ENCODE measurements around the gene ZNF165.
"Not testable (repeated sequence)": the region's sequence is repeated elsewhere in the genome, so short reads cannot be mapped to it uniquely, and the experiment has no call there.

The ZNF165 gene

DNA sequence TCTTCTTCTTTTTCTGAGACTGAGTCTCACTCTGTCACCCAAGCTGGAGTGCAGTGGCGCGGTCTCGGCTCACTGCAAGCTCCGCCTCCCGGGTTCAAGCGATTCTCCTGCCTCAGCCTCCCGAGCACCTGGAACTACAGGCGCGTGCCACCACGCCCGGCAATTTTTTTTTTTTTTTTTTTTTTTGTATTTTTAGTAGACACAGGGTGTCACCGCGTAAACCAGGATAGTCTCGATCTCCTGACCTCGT, at the start of gene ZNF165:
Gene ZNF165 (plus strand): TSS at position 188 of the 250 bp plus-strand sequence. CDS start 4,913 bp downstream, outside the sequence.
- DNase-seq: not testable (repeated sequence)

DNA sequence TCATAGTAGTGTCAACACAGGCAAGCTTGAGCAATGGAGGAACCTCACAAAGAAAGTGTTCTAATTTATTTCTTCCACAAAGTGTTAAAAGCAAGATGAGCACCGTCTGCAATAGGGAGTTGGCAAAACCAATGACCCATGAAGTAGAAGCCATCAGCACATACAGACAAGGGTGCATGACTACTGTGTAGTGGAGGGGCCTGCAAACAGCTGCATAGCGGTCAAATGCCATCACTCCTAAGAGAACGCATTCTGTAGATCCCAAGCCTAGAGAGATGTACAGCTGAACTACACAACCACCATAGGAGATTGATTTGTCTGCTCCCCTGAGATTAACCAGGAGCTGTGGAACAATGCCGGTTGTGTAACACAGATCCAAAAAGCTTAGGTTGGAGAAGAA, 26.8 kb upstream of the ZNF165 start:
- DNase-seq: no peak

DNA sequence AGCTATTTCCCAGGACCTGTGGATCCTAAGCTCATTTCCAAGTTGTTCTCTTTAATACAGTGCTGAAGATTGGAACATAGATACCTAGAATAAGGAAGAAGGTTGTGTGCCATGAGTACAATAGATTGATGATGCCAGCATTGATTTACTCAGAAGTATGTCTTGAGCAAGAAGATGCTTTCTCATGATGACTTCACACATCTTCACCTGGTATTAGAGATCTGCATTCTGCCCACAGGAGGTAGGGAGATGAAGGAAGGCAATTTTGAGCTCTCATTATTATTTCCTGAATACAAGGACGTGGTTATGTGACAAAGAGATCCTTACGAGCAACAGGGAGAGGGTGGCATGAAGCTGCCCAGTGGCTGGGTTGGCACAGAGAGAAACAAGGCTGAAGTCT, 20.0 kb upstream of the ZNF165 start:
- no peak for DNase-seq

DNA sequence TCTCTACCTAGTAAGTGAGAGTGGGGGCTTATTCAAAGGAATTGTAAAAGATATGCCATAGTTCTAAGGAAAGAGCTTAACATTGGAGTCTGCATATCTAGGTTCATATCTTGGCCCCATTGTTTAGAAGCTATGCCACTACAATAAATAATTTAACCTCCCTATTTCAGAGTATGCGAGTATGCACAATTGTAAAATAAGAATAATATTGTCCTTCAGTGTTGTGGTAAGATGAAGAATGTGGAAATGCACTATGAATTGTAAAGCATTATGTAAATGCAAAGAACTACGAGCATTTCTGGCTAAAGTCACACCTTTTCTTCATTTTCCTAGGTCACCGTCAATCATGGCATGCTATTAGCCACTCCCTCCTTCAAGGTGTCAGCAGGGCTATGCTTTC, 16.1 kb upstream of the ZNF165 start:
- DNase-seq: no peak

DNA sequence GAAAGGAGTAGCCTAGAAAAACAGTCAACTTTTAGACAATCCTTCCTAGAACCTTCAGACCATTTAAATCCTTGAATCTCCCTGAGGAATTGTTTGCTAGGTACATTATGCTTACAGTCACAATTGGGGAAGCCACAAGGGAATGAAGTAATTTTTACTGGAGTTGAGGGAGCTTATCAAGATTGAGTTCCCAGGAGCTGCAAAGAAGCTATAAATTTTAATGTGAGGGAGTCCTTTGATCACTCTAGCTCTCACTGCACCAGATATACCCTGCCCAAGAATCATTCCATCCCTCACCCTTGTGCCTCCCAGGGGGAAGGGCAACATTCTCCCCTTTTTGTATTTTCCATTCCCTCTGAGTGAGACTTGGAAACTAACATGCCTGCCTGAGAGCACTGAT, 12.3 kb upstream of the ZNF165 start:
- DNase-seq: no peak

DNA sequence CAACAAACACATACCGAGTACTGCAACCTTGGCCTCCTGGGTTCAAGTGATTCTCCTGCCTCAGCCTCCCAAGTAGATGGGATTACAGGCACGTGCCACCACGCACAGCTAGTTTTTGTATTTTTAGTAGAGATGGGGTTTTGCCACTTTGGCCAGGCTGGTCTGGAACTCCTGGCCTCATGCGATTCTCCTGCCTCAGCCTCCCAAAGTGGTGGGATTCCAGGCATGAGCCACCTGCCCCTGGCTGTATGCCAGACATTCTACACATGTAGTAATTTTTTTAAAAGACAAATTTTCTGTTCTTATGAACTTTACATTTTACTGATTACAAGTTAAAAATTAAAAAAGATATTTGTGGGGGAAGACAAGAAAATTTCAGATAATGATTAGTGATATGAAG, 9.4 kb upstream of the ZNF165 start:
- DNase-seq: not testable (repeated sequence)

DNA sequence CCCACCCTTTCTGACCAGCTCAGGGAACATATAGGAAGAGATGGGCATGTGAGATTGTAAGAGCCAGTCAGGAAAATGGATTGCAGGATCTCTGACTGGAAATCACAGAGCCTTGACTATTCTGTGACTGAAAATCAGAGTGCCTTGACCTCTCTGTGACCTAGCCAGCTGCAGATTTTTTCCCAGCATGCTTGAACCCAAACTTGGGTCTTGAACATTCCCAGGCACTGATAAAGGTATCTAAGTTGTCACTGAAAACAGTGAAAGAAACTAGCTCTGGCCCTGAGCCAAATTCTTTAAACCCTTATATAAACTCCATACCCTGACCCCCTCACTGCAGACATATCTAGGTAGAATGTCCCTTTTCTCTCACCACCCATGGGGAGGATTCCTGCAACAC, 2.3 kb upstream of the ZNF165 start:
- DNase-seq: no peak

DNA sequence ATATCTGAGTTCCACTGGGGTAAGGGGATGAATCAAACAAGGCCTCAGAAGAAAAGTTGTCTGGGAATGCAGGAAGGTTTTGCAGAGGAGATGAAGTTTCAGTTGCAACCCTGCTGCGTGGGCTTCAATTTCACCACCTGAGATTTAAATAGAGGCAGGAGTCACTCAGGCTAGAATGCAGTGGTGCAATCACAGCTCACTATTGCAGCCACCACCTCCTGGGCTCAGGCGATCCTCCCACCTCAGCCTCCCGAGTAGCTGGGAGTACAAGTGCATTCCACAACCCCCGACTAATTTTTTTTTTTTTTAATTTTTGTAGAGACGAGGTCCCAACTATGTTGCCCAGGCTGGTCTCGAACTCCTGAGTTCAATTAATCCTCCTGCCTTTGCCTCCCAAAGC, 1.5 kb upstream of the ZNF165 start:
- DNase-seq: no peak

DNA sequence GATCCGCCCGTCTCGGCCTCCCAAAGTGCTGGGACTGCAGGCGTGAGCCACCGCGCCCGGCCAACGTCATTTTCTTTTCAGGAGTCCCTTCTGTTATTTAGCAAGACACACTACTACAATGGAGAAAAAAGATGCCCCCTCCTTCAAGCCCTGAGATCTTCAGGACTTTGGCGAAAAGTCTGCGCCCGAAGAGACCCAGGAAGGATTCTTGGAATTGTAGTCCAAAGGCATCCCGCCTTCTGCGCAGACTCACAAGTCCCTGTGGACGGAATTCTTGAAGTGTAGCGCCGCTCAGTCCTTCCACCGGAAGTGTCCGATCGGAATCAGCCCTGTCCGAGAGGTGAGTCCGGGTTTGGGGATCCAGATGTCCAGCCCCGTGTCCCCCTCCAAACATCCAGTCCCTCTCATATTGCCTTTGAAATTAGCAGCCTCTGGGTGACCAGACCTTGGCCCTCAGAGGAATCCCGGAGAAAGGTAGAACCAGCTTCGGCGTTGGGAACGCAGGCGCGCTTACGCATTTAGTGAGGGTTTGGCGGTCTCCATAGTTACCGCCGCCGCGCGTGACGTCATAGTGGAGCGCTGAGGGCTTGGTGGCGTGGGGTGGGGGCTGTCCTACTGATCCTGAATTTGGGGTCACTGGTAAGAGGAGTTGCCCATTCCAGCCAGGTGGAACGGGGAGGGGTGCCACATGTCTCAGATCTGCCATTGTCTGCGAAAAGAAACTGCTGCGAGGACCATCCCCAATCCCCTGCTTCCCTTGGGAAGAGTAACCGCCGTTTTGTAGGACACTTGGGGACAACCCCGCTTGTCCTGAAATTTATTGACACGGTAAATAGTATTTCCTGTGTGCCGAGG, 490 bp downstream of the ZNF165 start:
- peak; percentile 88 for DNase-seq

DNA sequence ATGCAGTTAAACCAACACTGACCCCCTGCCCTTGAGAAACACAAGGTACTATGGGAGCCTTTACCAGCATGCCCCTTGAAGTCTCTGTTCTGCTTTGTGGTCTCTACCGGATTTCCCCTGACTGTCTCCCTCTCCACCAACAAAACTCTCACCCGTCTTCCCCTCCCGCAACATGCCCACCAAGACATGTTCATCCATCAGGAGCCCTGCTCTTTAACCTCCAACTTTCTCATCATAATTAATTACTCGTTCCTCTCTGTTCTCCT, 1.1 kb downstream of the ZNF165 start:
- DNase-seq: peak; percentile 18

DNA sequence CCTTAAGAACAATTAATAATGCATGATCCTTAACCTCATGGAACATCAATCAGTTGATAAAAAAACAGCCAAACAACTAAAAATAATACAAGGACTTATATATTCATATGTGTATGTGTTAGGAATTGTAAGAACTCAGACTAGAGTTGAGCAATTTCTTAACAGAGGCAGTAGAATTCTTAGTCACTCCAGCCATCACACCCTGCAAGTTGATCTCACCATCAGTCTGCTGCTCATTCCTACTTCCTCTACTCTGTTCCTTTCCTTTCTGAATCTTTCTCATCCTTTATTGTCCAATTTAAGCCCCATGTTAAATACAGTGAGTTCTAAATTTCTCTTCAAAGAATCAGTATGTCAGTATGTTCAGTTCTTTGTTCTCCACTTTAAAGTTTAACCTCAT, 2.6 kb downstream of the ZNF165 start:
- DNase-seq: no peak

DNA sequence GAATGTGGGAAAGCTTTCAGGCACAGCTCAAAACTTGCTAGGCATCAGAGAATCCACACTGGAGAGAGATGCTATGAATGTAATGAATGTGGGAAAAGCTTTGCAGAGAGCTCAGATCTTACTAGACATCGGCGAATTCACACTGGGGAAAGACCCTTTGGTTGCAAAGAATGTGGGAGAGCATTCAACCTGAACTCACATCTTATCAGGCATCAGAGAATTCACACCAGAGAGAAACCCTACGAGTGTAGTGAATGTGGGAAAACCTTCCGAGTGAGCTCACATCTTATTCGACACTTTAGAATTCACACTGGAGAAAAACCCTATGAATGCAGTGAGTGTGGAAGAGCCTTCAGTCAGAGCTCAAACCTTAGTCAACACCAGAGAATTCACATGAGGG, 8.7 kb downstream of the ZNF165 start:
- DNase-seq: no peak

DNA sequence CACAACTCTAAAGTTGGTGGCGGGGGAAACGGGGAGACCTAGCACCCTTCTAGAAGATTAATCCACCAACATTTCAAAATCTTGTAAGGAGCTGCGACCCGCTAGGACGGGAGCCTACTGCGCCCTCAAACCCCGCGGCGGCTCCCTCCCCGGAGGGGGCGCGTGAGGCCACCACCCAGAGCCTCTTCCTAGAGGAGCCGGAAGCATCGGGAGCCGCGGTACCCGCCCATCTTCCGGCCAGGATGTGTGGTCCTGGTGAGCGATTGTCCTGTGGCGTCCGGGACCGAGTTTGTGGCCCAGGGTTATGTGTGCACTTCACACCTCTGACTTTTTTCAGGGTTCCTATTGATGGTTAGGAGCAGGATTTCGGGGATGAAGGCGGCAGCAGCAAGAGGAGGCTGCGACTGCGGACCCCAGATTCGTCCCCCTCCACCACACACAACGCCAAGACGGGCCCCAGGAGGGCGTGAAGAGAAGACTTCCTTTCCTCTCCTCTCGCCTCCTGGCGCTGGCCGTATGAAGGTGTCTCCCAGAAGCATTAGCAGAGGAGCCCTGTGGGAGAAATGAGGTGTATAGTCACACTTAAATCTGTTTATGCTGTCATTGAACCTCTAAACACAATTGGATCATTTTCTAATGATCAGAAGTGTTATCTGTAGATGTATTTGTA, 10.7 kb downstream of the ZNF165 start:
- no peak for DNase-seq

DNA sequence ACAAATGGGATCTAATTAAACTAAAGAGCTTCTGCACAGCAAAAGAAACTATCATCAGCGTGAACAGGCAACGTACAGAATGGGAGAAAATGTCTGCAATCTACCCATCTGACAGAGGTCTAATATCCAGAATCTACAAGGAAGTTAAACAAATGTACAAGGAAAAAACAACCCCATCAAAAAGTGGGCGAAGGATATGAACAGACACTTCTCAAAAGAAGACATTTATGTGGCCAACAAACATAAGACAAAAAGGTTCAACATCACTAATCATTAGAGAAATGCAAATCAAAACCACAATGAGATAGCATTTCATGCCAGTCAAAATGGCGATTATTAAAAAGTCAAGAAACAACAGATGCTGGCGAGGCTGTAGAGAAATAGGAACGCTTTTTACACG, 21.9 kb downstream of the ZNF165 start:
- not testable (repeated sequence) for DNase-seq

DNA sequence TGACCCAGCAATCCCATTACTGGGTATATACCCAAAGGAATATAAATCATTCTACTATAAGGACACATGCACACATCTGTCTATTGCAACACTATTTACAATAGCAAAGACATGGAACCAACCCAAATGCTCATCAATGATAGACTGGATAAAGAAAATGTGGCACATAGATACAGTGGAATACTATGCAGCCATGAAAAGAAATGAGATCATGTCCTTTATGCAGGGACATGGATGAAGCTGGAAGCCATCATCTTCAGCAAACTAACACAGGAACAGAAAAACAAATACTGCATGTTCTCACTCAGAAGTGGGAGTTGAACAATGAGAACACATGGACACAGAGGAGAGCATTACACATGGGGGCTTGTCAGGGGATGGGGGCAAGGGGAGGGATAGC, 22.3 kb downstream of the ZNF165 start:
- not testable (repeated sequence) for DNase-seq

DNA sequence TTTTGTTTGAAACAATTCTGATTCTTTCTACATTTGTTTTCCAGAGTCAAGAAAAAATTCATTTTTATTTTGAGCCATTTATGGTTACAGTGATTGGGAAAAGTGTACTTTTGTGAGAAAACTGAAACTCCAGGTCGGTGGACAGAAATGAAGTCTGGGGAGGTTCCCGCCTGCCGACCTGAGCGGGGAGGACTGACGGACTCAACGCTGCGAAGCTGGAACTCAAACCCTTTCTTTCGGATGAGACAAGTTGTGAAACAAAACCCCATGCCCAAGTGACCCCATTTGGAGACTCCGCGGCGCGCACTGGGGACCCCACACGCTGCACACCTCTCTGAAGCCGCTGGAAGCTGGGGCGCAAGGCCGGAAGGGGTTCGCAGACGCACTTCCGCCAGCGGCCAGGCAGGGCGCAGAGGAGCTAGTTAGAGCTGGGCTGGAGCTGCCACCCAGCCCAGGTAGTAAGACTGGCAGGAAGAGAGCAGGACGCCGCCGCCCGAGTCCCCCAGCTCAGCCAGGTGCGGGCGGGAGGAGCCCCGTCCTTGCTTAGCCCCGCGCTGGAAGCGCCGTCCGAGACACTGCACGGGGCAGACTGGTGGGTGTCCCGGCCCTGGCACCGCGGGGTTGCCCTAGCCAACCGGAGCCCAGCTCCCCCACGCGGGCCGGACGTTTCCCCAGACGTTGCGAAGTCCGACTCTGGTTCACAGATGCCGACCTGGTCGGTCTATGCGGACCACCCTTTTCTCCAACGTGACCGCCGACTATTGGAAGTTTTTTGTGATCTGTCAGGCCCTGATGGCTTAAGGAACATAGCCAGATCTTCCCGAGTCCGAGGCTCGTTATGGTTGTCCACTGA, 24.2 kb downstream of the ZNF165 start:
- DNase-seq: peak; percentile 86

DNA sequence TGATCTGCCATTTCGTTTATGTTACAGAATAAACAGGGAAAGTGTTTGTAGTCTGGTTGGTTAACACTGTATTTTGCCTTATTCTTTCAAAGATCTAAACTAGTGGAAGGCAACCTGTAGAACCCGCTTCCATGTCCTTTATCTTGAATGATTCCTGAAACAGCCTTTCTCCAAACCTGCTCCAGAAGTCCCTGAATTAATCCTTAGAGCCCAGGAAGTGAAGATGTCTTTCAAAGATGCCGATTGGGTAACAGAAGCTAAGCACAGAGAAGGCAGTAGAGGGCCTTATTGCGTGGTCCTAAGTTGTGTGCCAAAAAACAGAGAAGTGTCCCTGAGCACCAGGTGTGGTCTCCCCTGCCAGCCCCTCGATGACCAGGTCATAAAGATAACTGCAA, 24.9 kb downstream of the ZNF165 start:
- DNase-seq: no peak

DNA sequence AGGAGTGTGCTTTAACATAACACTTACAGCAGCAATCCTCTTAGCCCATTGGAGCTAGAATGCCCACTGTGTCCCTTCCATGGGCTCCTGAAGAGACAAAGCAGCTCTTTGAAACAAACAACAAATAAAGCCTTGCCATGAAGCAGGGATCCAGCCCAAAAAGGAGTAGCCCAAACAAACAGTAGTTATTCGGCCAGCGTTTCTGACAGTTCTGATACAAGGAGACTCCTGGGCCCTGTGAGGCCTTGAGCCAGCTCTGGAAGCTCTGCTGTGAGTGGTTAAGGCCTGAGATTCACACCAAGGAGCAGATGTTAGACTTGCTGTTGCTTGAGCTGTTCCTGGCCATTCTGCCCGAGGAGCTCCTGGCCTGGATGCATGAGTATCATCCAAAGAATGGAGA, 27.1 kb downstream of the ZNF165 start:
- no peak for DNase-seq

DNA sequence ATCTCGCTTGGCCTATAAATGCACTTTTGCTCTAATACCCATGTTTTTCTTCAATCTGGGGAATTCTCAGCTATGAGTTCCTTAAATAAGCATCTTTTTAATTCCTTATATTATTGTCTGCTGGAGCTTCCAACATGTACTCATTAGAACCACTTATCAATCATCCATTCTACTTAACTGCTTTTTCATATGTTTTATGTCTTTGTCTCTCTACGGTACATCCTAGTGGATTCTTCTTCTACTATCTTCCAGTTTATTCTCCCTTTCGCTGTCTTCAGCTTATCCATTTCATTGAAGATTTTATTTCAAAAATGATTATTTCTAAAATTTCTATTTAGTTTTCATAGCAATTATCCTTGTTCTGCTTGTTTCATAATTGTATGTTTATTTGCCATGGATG, 31.6 kb downstream of the ZNF165 start:
- DNase-seq: no peak

DNA sequence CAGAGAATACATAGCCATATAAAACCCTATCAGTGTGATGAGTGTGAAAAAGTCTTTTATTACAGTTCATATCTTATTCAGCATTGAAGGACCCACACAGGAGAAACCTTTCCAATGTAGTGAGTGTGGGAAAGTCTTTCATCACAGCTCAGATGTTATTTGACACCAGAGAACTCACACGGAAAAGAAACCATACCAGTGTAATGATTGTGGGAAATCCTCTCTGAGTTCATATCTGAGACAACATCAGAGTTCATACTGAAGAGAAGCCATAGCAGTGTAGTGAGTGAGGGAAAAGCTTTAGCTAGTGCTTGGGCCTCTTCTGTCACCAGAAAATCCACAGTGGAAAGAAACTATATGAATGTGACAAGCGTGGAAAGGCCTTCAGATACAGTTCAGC, 35.4 kb downstream of the ZNF165 start:
- no peak for DNase-seq

DNA sequence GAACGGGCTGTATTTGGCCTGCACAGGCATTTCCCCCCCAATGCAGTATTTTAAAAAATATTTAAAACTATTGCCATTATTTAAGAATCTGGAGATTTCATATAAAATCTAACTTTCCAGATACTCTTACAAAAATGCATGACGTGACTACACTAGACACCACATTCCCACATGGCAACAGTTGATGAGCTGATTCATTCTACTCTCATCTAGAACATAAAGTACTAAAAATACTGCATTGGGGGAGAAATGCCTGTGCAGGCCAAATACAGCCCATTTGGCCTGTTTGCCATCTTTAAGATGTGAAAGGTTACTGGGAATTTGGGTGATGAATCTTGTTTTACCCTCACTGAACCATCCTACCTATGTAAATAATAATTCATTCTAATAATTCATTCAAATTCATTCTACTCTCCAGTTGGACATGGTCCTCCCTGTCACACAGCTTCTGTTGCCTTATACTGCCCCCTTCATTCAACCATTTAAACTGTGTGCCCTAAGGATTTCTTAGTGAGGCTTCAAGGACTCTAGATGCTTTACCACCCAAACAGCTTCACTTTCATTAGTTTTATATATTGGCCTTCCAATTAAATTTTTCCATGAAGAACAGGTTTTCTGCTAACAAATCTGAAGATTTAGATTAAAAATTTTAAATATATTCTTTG, 37.1 kb downstream of the ZNF165 start:
- DNase-seq: no peak

DNA sequence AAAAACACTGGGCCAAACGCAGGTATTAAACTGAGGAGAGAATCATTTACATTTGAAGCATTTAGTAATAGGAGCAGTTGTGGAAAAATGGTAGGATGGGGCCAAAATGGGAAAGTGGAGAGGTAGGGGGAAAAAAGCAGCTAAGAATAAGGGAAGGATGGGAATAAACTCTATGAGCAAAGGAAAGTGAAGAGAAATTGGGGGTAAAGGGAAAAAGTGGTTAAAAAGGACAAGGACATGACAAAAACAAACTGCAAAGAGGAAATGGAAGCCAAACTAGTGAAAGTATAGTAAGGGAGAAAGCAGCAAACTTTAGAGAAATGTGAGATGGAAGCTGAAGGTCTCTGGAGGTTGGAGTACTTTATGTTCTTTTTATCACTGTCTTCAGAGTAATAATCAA, 37.8 kb downstream of the ZNF165 start:
- DNase-seq: no peak

DNA sequence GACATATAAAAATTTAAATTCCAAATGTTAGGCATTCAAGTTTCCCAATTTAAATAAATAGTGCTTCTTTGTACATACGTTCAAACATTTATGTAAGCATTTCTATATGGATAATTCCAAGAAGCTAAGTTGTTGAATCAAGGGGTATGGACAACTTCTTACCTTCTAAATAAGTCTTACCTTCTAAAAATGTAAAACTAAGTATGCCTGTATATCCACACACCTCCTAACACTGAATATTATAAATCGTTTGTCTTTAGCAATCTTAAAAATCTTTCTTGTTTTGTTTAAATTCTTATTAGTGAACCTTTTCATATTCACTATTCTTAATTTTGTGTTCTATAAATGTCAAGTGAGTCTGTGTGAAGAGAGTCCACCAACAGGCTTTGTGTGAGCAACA, 41.5 kb downstream of the ZNF165 start:
- no peak for DNase-seq

DNA sequence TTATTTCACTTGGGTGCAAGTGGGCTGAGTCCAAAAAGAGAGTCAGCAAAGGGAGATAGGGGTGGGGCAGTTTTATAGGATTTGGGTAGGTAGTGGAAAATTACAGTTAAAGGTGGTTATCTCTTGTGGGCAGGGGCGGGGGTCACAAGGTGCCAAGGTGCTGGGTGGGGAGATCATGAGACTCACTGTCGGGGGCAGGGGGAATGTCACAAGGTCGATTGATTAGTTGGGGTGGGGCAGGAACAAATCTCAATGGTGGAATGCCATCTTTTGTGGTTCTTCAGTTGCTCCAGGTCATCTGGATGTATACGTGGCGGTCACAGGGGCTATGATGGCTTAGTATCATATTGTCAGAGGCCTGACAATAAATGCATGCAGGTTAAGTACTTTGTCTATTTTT, 41.9 kb downstream of the ZNF165 start:
- not testable (repeated sequence) for DNase-seq
